HG03066 (cell line): Measurements from ENCODE around the gene NTHL1.

ENCODE experiments used
- ATAC-seq: cut with Tn5 transposase; IDR thresholded peaks from one replicate; pipeline ENCODE4 v1.9.1; 2021; ENCODE audit warnings: low read depth; ENCODE audit not compliant: unreplicated experiment

NTHL1 gene

GRCh38 chr16:2031081-2031577, 16.5 kb downstream of the NTHL1 start:
- ATAC-seq: no peak

GRCh38 chr16:2030036-2030435, 17.6 kb downstream of the NTHL1 start:
- ATAC-seq: no peak

- ATAC-seq: no peak
Observed at GRCh38 chr16:2029350-2029749, 18.3 kb downstream of the NTHL1 start.

GRCh38 chr16:2028620-2029220, 18.9 kb downstream of the NTHL1 start:
- ATAC-seq: no peak

GRCh38 chr16:2028146-2028545, 19.5 kb downstream of the NTHL1 start:
- ATAC-seq: no peak

- ATAC-seq: no peak
Observed at GRCh38 chr16:2027024-2028010, 20.3 kb downstream of the NTHL1 start.

GRCh38 chr16:2026461-2027023, 21.1 kb downstream of the NTHL1 start, which contains the start of gene NHERF2:
Gene NHERF2, plus strand, starts transcription at chr16:2026902. Its CDS starts 104 bp downstream, at chr16:2027006.
- no peak for ATAC-seq

GRCh38 chr16:2025878-2026460, 21.7 kb downstream of the NTHL1 start:
- no peak for ATAC-seq

- ATAC-seq: no peak
Observed at GRCh38 chr16:2025251-2025650, 22.4 kb downstream of the NTHL1 start.

- ATAC-seq: no peak
Observed at GRCh38 chr16:2024032-2024420, 23.6 kb downstream of the NTHL1 start.

- ATAC-seq: peak; percentile 63
Observed at GRCh38 chr16:2023092-2024031, 24.3 kb downstream of the NTHL1 start.

- peak; percentile 18 for ATAC-seq
Observed at GRCh38 chr16:2022723-2023091, 24.9 kb downstream of the NTHL1 start.

- ATAC-seq: no peak
Observed at GRCh38 chr16:2019921-2020831, 27.5 kb downstream of the NTHL1 start.

GRCh38 chr16:2019518-2019920, 28.1 kb downstream of the NTHL1 start, which contains the start of gene NPW:
Gene NPW, plus strand, starts transcription at chr16:2019785.
- no peak for ATAC-seq

GRCh38 chr16:2016407-2016922, 31.2 kb downstream of the NTHL1 start:
- ATAC-seq: no peak

GRCh38 chr16:2015947-2016208, 31.8 kb downstream of the NTHL1 start:
- no peak for ATAC-seq

- ATAC-seq: no peak
Observed at GRCh38 chr16:2015117-2015946, 32.3 kb downstream of the NTHL1 start.

- ATAC-seq: no peak
Observed at GRCh38 chr16:2013527-2013926, 34.1 kb downstream of the NTHL1 start.
